ENCODE results near the gene CRYZL1. TPM values are rescaled to one million over a fixed set of nuclear protein-coding genes. Genes with fewer than 3 reads are reported as not detected.

The CRYZL1 gene
- polyA plus RNA-seq, 1 donor (not counting 4 experiments of a cell fraction or from before 2014, with no cell fraction given) = 48.9 TPM

GRCh38 chr21:33648555-33648954 lies 7.0 kb upstream of the CRYZL1 start:
- H3K4me2 ChIP-seq (ENCODE audit: control insufficient read depth, extremely low read depth, insufficient read depth, low read depth, low read length) = no peak overlapping the region
- TF ChIP-seq CTCF (optimal IDR thresholded peaks at IDR 0.05 in 1 of 3, IDR thresholded peaks at IDR 0.05 in 1 of 3, conservative IDR thresholded peaks at IDR 0.05 in 1 of 3; ENCODE audit: extremely low read depth in 1 of 3, insufficient read depth in 2 of 3, low read length in 3 of 3) (no peak), EZH2 (IDR thresholded peaks at IDR 0.05; ENCODE audit: low read length) (no peak)
- no peak overlapping the region for H2AFZ ChIP-seq (ENCODE audit: control insufficient read depth, low read length)
- H3K27ac ChIP-seq (ENCODE audit: control insufficient read depth, insufficient read depth, low read length) = no peak overlapping the region
- no peaks in the 10 kb centered on the region for H3K36me3 ChIP-seq (ENCODE audit: control insufficient read depth in 2 of 2, extremely low read depth in 1 of 2, insufficient read depth in 2 of 2, low read length in 2 of 2)
- no peak overlapping the region for H3K4me3 ChIP-seq (ENCODE audit: control insufficient read depth in 2 of 3, extremely low read depth in 1 of 3, insufficient read depth in 2 of 3, low read depth in 1 of 3, low read length in 3 of 3)
- dilution Hi-C loops (cut with MboI; ENCODE audit: extremely low pct_ligation_motif_present, low sequenced_read_pairs) = no loop called here
- H3K4me1 ChIP-seq (ENCODE audit: control insufficient read depth, extremely low read depth, insufficient read depth, low read length) = peaks cover 18% of the 10 kb centered on the region
- FAIRE-seq (no peak), DNase-seq (ENCODE audit: low read depth, low spot score) (no peak)
- H3K79me2 ChIP-seq (ENCODE audit: control insufficient read depth, insufficient read depth, low read length) = peaks cover 93% of the 10 kb centered on the region
- H3K9me3 ChIP-seq (ENCODE audit: control insufficient read depth, low read depth, low read length) = no peaks in the 10 kb centered on the region
- peaks cover 3% of the 10 kb centered on the region for H3K9me1 ChIP-seq (ENCODE audit: control insufficient read depth, extremely low read depth, insufficient read depth, low read length)
- no peaks in the 10 kb centered on the region for H4K20me1 ChIP-seq (ENCODE audit: control insufficient read depth, extremely low read depth, insufficient read depth, low read length)
- no peak overlapping the region for H3K9ac ChIP-seq (ENCODE audit: control insufficient read depth, extremely low read depth, insufficient read depth, low read length)
- no peaks in the 10 kb centered on the region for H3K27me3 ChIP-seq (ENCODE audit: control insufficient read depth, extremely low read depth, insufficient read depth, low read length)

GRCh38 chr21:33647587-33647986 lies 6.0 kb upstream of the CRYZL1 start:
- Histone ChIP-seq H3K4me3 (ENCODE audit: control insufficient read depth in 2 of 3, extremely low read depth in 1 of 3, insufficient read depth in 2 of 3, low read depth in 1 of 3, low read length in 3 of 3) (no peak overlapping the region), H3K36me3 (ENCODE audit: control insufficient read depth in 2 of 2, extremely low read depth in 1 of 2, insufficient read depth in 2 of 2, low read length in 2 of 2) (no peaks in the 10 kb centered on the region), H3K27ac (ENCODE audit: control insufficient read depth, insufficient read depth, low read length) (no peak overlapping the region), H3K27me3 (ENCODE audit: control insufficient read depth, extremely low read depth, insufficient read depth, low read length) (no peaks in the 10 kb centered on the region), H3K4me1 (ENCODE audit: control insufficient read depth, extremely low read depth, insufficient read depth, low read length) (peaks cover 18% of the 10 kb centered on the region), H3K9ac (ENCODE audit: control insufficient read depth, extremely low read depth, insufficient read depth, low read length) (no peak overlapping the region), H3K79me2 (ENCODE audit: control insufficient read depth, insufficient read depth, low read length) (peaks cover 98% of the 10 kb centered on the region), H3K9me1 (ENCODE audit: control insufficient read depth, extremely low read depth, insufficient read depth, low read length) (peaks cover 3% of the 10 kb centered on the region), H4K20me1 (ENCODE audit: control insufficient read depth, extremely low read depth, insufficient read depth, low read length) (no peaks in the 10 kb centered on the region), H2AFZ (ENCODE audit: control insufficient read depth, low read length) (no peak overlapping the region), H3K4me2 (ENCODE audit: control insufficient read depth, extremely low read depth, insufficient read depth, low read depth, low read length) (no peak overlapping the region), H3K9me3 (ENCODE audit: control insufficient read depth, low read depth, low read length) (no peaks in the 10 kb centered on the region)
- dilution Hi-C loops (cut with MboI; ENCODE audit: extremely low pct_ligation_motif_present, low sequenced_read_pairs) = no loop called here
- TF ChIP-seq CTCF (optimal IDR thresholded peaks at IDR 0.05 in 1 of 3, IDR thresholded peaks at IDR 0.05 in 1 of 3, conservative IDR thresholded peaks at IDR 0.05 in 1 of 3; ENCODE audit: extremely low read depth in 1 of 3, insufficient read depth in 2 of 3, low read length in 3 of 3) = no peak
- no peak for TF ChIP-seq EZH2 (IDR thresholded peaks at IDR 0.05; ENCODE audit: low read length)
- DNase-seq (ENCODE audit: low read depth, low spot score) (no peak), FAIRE-seq (no peak)
